Peyer's patch (tissue), 4 donors: ENCODE results near the gene SEC16B. TPM values are rescaled to one million over a fixed set of nuclear protein-coding genes. Genes with fewer than 3 reads are reported as not detected.

Source experiments
- DNase-seq, 3 donors: peaks; one replicate each; pipeline ENCODE4 v3.0.0-alpha.2; 2017 to 2019
- H3K27ac ChIP-seq, 4 donors: fragments of 200-600 bp; sonication (generic); one replicate each; pipeline ENCODE4 v1.5.1; 2016 to 2019
- H3K27me3 ChIP-seq, 2 donors: fragments of 200-600 bp; sonication (generic); one replicate each; pipeline ENCODE4 v1.5.1; 2019
- H3K36me3 ChIP-seq, 3 donors: fragments of 200-600 bp; sonication (generic); one replicate each; pipeline ENCODE4 v1.5.1; 2016 to 2019
- H3K4me1 ChIP-seq, 4 donors: fragments of 200-600 bp; sonication (generic); one replicate each; pipeline ENCODE4 v1.5.1; 2016 to 2019
- H3K4me3 ChIP-seq, 4 donors: fragments of 200-600 bp; sonication (generic); 1 replicate in 3 of 4; 2 replicates in 1 of 4; pipeline ENCODE4 v1.5.1; 2016 to 2019; ENCODE audit warnings: mild to moderate bottlenecking in 1 of 4
- H3K9me3 ChIP-seq, 4 donors: fragments of 200-600 bp; sonication (generic); one replicate each; pipeline ENCODE4 v1.5.1; 2016 to 2019; ENCODE audit warnings: mild to moderate bottlenecking in 1 of 4
- POLR2A ChIP-seq, 2 donors: fragments of 450-650 bp; IDR thresholded peaks; one replicate each; pipeline ENCODE4 v1.5.1; 2017; ENCODE audit warnings: antibody characterized with exemption in 2 of 2, mild to moderate bottlenecking in 2 of 2, moderate library complexity in 2 of 2
- total RNA-seq, 4 donors: library from RNA; depleted of rRNA; stranded (reverse); fragments of >200 nt; gene quantifications; one replicate each; pipeline ENCODE4 v1.1.0, GENCODE V29; 2016
- TF ChIP-seq, protein P1 (sequence below), 6 experiments: fragments of 450-650 bp in 4 of 6; fragments of 200-600 bp in 2 of 6; sonication (generic) in 1 of 6; IDR thresholded peaks; one replicate each; pipeline ENCODE4 v1.5.1; 2017 to 2019; ENCODE audit warnings: antibody characterized with exemption in 6 of 6, mild to moderate bottlenecking in 3 of 6, moderate library complexity in 1 of 6

Gene SEC16B
- total RNA-seq, 4 donors from 2014 or later, result 20.6 to 147 (median 55.0) TPM

DNA sequence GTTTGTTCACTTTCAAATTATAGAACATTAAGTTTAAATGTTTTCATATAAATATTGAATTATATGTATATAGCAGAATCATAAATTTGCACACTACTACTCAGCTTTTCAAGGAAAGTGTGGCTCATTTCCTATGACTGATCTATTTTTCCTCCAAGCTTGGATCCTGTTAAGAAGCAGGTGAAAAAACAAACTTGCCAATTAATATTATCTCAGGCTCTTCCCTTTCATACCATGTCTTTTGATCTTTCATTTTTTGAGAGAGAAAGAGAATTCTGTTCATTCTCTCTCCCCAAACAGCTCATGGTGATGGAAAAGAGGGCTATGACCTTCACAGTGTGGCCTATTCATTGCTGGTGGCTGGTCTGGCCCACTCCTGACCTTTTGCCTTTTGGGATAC is 43.7 kb downstream of the SEC16B start:
- no peak for TF ChIP-seq POLR2A (IDR thresholded peaks at IDR 0.05)
- TF ChIP-seq, protein P1, sequence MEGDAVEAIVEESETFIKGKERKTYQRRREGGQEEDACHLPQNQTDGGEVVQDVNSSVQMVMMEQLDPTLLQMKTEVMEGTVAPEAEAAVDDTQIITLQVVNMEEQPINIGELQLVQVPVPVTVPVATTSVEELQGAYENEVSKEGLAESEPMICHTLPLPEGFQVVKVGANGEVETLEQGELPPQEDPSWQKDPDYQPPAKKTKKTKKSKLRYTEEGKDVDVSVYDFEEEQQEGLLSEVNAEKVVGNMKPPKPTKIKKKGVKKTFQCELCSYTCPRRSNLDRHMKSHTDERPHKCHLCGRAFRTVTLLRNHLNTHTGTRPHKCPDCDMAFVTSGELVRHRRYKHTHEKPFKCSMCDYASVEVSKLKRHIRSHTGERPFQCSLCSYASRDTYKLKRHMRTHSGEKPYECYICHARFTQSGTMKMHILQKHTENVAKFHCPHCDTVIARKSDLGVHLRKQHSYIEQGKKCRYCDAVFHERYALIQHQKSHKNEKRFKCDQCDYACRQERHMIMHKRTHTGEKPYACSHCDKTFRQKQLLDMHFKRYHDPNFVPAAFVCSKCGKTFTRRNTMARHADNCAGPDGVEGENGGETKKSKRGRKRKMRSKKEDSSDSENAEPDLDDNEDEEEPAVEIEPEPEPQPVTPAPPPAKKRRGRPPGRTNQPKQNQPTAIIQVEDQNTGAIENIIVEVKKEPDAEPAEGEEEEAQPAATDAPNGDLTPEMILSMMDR (IDR thresholded peaks at IDR 0.05), result no peak
- no peak overlapping the region for H3K4me3 ChIP-seq
- DNase-seq, result no peak
- H3K27me3 ChIP-seq, result no peaks in the 10 kb centered on the region
- H3K36me3 ChIP-seq, result peaks cover 0 to 18% (median 0%) of the 10 kb centered on the region in 3 donors
- H3K4me1 ChIP-seq, result no peaks in the 10 kb centered on the region
- no peaks in the 10 kb centered on the region for H3K9me3 ChIP-seq
- no peak overlapping the region for H3K27ac ChIP-seq

DNA sequence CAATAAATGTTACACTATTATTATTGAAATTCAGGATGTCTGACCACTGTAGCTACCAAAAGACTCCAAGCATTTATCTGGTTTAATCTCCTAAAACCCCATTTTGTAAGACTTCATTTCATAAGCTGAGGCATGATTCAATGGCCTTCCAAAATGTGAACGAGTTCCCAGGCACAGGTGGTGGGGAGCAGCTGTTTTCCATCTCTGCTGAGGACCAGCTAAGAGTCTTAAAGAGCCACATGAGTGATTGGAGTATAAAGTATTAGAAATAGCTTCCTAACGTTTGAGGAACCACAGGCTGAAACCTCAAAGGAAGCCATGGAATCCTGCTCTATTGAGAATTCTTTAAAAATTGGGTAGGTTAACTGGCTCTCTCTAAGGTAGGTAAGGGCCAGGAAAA is 44.9 kb downstream of the SEC16B start:
- Histone ChIP-seq H3K9me3 (no peaks in the 10 kb centered on the region), H3K4me3 (no peak overlapping the region), H3K4me1 (no peaks in the 10 kb centered on the region), H3K27me3 (no peaks in the 10 kb centered on the region), H3K36me3 (peaks cover 0 to 7% (median 0%) of the 10 kb centered on the region in 3 donors), H3K27ac (no peak overlapping the region)
- no peak for TF ChIP-seq POLR2A (IDR thresholded peaks at IDR 0.05)
- TF ChIP-seq, protein P1 (IDR thresholded peaks at IDR 0.05), result no peak
- DNase-seq, result no peak

DNA sequence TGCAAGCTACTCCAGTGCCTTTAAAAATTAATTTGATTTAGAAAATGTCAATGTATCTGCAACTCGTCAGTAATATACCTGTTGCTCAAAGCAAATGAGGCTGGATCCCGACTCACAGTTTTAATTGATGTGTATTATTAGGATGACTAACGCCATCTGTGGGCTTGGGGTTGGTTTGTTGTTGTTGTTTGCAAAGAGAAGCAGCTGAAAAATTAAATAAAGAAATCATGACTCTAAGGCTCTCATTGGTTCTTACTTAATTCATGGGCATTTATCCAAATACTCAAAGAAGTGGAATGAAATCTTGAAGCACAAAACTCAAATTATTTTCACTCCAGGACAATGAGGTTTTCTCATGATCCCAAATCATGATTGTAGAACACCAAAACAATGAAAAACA is 46.4 kb downstream of the SEC16B start:
- no peak overlapping the region for H3K27ac ChIP-seq
- DNase-seq, result no peak
- H3K4me1 ChIP-seq, result no peaks in the 10 kb centered on the region
- no peaks in the 10 kb centered on the region for H3K27me3 ChIP-seq
- H3K9me3 ChIP-seq, result no peaks in the 10 kb centered on the region
- TF ChIP-seq, protein P1 (IDR thresholded peaks at IDR 0.05), result no peak
- TF ChIP-seq POLR2A (IDR thresholded peaks at IDR 0.05), result no peak
- H3K4me3 ChIP-seq, result no peak overlapping the region
- no peaks in the 10 kb centered on the region for H3K36me3 ChIP-seq

DNA sequence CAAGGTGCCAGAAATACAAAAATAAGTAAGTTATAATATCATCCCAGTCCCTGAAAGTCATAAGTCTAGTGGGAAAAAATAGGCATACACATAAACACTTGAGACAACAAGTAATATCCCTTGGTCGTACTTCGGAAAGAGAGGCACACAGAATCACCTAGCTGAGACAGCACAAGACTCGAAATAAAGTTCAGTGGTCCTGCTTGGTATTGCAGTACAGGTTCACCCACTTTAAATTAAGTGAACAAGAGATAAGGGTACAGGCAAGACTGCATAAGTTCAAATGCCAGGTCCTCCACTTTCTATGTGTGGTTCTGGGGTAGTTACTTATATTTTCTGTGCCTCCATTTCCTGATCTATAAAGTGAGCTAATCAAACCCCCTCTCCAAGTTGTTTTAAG is 47.6 kb downstream of the SEC16B start:
- Histone ChIP-seq H3K27ac (no peak overlapping the region), H3K36me3 (no peaks in the 10 kb centered on the region), H3K4me3 (no peak overlapping the region), H3K4me1 (no peaks in the 10 kb centered on the region), H3K9me3 (no peaks in the 10 kb centered on the region), H3K27me3 (no peaks in the 10 kb centered on the region)
- no peak for TF ChIP-seq POLR2A (IDR thresholded peaks at IDR 0.05)
- TF ChIP-seq, protein P1 (IDR thresholded peaks at IDR 0.05), result no peak
- no peak for DNase-seq

DNA sequence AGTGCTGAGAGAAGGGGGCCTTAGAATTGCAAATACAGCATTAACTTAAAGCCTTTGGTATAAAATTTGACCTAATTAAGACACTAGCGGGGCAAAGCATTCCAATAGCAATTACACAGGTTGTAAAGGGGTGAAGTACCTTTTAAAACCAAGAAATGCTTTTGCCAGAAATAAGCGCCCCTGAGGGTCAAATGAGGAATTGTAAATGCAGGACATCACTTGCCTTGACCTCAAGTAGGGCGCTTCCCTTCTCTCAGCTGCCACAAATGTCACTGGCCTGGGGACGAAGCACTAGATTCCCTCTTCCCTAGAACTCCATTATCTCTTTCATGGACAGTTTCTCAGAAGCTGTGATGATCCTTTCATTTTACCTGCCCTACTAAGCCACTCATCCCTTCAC is 48.3 kb downstream of the SEC16B start:
- Histone ChIP-seq H3K27ac (no peak overlapping the region), H3K9me3 (no peaks in the 10 kb centered on the region), H3K4me1 (no peaks in the 10 kb centered on the region), H3K36me3 (no peaks in the 10 kb centered on the region), H3K4me3 (no peak overlapping the region), H3K27me3 (no peaks in the 10 kb centered on the region)
- no peak for TF ChIP-seq POLR2A (IDR thresholded peaks at IDR 0.05)
- no peak for DNase-seq

DNA sequence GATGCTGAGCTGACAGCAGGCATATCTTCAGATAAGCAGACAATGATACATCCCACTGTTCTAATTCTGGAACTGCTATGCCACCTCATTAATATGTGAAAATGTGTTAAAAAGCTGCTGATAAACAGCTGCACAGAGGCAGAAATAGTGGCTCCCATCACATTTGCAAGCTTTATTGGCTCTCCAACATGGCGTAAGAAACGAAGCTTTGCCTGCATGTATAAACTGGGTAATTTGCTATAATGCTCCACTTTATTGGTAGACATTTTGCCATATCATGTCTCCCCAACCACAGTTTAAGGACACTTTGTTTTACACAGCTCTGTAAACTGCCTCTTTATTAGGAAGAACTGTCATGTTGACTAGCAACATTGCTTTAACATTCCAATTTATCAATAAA is 49.8 kb downstream of the SEC16B start:
- H3K4me1 ChIP-seq, result no peaks in the 10 kb centered on the region
- no peak overlapping the region for H3K27ac ChIP-seq
- no peak overlapping the region for H3K4me3 ChIP-seq
- no peaks in the 10 kb centered on the region for H3K27me3 ChIP-seq
- DNase-seq, result no peak
- TF ChIP-seq POLR2A (IDR thresholded peaks at IDR 0.05), result no peak
- H3K9me3 ChIP-seq, result no peaks in the 10 kb centered on the region
- H3K36me3 ChIP-seq, result no peaks in the 10 kb centered on the region

DNA sequence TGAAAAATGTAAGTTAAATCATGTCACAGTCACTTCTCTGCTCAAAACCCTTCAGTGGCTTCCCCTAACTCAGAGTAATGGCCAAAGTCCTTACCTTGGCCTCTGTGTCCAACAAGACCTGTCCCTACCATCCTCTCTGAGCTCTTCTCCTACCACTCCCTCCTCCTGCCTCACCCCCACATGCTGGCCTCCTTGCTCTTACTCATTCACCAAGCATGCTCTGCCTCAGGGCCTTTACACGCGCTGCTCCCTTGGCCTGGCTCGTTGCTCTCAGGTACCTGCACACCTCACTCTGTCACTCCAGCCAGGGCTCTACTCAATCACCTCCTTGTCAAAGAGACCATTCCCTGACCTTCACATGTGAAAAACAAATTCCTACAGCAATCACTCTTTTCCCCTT is 54.2 kb downstream of the SEC16B start:
- DNase-seq, result no peak
- Histone ChIP-seq H3K36me3 (no peaks in the 10 kb centered on the region), H3K4me1 (no peaks in the 10 kb centered on the region), H3K4me3 (no peak overlapping the region), H3K27me3 (no peaks in the 10 kb centered on the region), H3K9me3 (no peaks in the 10 kb centered on the region), H3K27ac (no peak overlapping the region)
- no peak for TF ChIP-seq POLR2A (IDR thresholded peaks at IDR 0.05)
- TF ChIP-seq, protein P1 (IDR thresholded peaks at IDR 0.05), result no peak
